Measurements from ENCODE around the gene SV2B.

DNA sequence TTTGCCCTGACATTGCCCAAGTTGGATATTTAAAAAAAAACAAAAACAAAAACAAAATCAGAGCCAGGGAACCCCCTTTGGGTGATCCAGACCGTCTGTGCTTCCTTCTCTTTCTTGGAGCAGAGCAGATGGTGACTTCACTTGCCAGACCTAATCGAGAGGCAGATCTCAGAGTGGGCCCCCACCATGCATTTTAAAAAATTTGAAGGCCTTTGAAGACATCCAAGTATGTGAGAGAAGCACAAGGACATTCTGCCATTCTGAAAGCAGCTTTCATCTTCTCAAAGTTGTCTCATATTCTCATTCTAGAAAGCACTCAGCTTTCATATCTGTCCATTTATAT lies 93.3 kb downstream of the SV2B start:
- TF ChIP-seq, protein P1, sequence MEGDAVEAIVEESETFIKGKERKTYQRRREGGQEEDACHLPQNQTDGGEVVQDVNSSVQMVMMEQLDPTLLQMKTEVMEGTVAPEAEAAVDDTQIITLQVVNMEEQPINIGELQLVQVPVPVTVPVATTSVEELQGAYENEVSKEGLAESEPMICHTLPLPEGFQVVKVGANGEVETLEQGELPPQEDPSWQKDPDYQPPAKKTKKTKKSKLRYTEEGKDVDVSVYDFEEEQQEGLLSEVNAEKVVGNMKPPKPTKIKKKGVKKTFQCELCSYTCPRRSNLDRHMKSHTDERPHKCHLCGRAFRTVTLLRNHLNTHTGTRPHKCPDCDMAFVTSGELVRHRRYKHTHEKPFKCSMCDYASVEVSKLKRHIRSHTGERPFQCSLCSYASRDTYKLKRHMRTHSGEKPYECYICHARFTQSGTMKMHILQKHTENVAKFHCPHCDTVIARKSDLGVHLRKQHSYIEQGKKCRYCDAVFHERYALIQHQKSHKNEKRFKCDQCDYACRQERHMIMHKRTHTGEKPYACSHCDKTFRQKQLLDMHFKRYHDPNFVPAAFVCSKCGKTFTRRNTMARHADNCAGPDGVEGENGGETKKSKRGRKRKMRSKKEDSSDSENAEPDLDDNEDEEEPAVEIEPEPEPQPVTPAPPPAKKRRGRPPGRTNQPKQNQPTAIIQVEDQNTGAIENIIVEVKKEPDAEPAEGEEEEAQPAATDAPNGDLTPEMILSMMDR (IDR thresholded peaks at IDR 0.05; ENCODE audit: poor library complexity): no peak
- TF ChIP-seq EZH2 (IDR thresholded peaks at IDR 0.05; ENCODE audit: borderline replicate concordance) (no peak), EZH2phosphoT487 (IDR thresholded peaks at IDR 0.05; ENCODE audit: low read depth, severe bottlenecking, unreplicated experiment) (no peak)
